Upper lobe of left lung (tissue), 4 donors: ENCODE results near the gene SMARCD2.

ENCODE experiments used
- EP300 ChIP-seq, 4 donors: sonication (generic); formaldehyde crosslinking; IDR thresholded peaks; one replicate each; pipeline ENCODE4 v1.5.1; 2017; ENCODE audit warnings: antibody characterized with exemption in 4 of 4, control low read depth in 2 of 4
- POLR2A ChIP-seq, 4 donors: fragments of 450-650 bp; IDR thresholded peaks; one replicate each; pipeline ENCODE4 v1.5.1; 2016 to 2017; ENCODE audit warnings: antibody characterized with exemption in 4 of 4, mild to moderate bottlenecking in 2 of 4
- TF ChIP-seq, protein P1 (sequence below), 6 experiments: fragments of 450-650 bp in 4 of 6; fragments of 200-600 bp in 2 of 6; sonication (generic) in 2 of 6; IDR thresholded peaks; one replicate each; pipeline ENCODE4 v1.5.1; 2016 to 2019; ENCODE audit warnings: antibody characterized with exemption in 6 of 6

DNA sequence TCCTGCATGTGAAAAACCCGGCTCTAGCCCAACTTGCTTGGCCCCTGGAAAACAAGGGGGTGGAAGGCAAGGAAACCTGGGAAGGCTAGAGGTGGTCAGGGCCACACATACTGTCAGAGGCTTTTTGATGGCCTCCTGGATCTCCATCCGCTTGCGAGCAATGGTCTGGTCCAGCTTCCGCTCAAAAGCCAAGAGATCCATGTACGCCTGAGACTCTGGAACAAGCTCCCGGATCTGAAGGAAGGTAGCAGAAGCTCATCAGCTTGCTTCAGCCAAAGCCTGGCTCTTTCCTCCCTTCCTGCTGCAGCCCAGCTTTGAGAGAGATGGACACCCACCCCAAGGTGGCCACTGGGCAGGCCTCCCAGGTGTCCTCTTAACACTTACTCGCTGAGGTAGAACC, 5.7 kb downstream of the SMARCD2 start:
- TF ChIP-seq, protein P1, sequence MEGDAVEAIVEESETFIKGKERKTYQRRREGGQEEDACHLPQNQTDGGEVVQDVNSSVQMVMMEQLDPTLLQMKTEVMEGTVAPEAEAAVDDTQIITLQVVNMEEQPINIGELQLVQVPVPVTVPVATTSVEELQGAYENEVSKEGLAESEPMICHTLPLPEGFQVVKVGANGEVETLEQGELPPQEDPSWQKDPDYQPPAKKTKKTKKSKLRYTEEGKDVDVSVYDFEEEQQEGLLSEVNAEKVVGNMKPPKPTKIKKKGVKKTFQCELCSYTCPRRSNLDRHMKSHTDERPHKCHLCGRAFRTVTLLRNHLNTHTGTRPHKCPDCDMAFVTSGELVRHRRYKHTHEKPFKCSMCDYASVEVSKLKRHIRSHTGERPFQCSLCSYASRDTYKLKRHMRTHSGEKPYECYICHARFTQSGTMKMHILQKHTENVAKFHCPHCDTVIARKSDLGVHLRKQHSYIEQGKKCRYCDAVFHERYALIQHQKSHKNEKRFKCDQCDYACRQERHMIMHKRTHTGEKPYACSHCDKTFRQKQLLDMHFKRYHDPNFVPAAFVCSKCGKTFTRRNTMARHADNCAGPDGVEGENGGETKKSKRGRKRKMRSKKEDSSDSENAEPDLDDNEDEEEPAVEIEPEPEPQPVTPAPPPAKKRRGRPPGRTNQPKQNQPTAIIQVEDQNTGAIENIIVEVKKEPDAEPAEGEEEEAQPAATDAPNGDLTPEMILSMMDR (IDR thresholded peaks at IDR 0.05) = no peak
- TF ChIP-seq POLR2A (IDR thresholded peaks at IDR 0.05) = no peak
- TF ChIP-seq EP300 (IDR thresholded peaks at IDR 0.05) = no peak
